ENCODE results near the gene TMEM165.
"Not testable (repeated sequence)": the region's sequence is repeated elsewhere in the genome, so short reads cannot be mapped to it uniquely, and the experiment has no call there.

The TMEM165 gene

GRCh38 chr4:55395529-55396307 lies at the start of gene TMEM165:
Gene TMEM165 (plus strand): TSS chr4:55395957. CDS start chr4:55396190, 233 bp downstream.
- DNase-seq (ENCODE audit: low read depth, low spot score): peak; percentile 97

GRCh38 chr4:55345980-55346850 lies 49.5 kb upstream of the TMEM165 start, which contains the start of gene SRD5A3:
Gene SRD5A3 (plus strand): TSS chr4:55346242. CDS start chr4:55346337, 95 bp downstream.
- peak; percentile 93 for DNase-seq (ENCODE audit: low read depth, low spot score)

- no peak for DNase-seq (ENCODE audit: low read depth, low spot score)
Measured at GRCh38 chr4:55346851-55347255, 48.9 kb upstream of the TMEM165 start.

GRCh38 chr4:55347610-55348228 lies 48.0 kb upstream of the TMEM165 start:
- DNase-seq (ENCODE audit: low read depth, low spot score): no peak

- no peak for DNase-seq (ENCODE audit: low read depth, low spot score)
Measured at GRCh38 chr4:55348466-55348865, 47.3 kb upstream of the TMEM165 start.

GRCh38 chr4:55350870-55351269 lies 44.9 kb upstream of the TMEM165 start:
- not testable (repeated sequence) for DNase-seq (ENCODE audit: low read depth, low spot score)

GRCh38 chr4:55351824-55352223 lies 43.9 kb upstream of the TMEM165 start:
- no peak for DNase-seq (ENCODE audit: low read depth, low spot score)

GRCh38 chr4:55352726-55353125 lies 43.0 kb upstream of the TMEM165 start:
- no peak for DNase-seq (ENCODE audit: low read depth, low spot score)

- DNase-seq (ENCODE audit: low read depth, low spot score): not testable (repeated sequence)
Measured at GRCh38 chr4:55353228-55353747, 42.5 kb upstream of the TMEM165 start.

GRCh38 chr4:55354648-55355047 lies 41.1 kb upstream of the TMEM165 start:
- DNase-seq (ENCODE audit: low read depth, low spot score): no peak

- DNase-seq (ENCODE audit: low read depth, low spot score): no peak
Measured at GRCh38 chr4:55355555-55355954, 40.2 kb upstream of the TMEM165 start.

GRCh38 chr4:55356991-55357461 lies 38.7 kb upstream of the TMEM165 start:
- peak; percentile 32 for DNase-seq (ENCODE audit: low read depth, low spot score)

GRCh38 chr4:55358246-55358645 lies 37.5 kb upstream of the TMEM165 start:
- DNase-seq (ENCODE audit: low read depth, low spot score): no peak

GRCh38 chr4:55358668-55359067 lies 37.1 kb upstream of the TMEM165 start:
- peak; percentile 35 for DNase-seq (ENCODE audit: low read depth, low spot score)

- no peak for DNase-seq (ENCODE audit: low read depth, low spot score)
Measured at GRCh38 chr4:55359397-55359916, 36.3 kb upstream of the TMEM165 start.

GRCh38 chr4:55362938-55363337 lies 32.8 kb upstream of the TMEM165 start:
- not testable (repeated sequence) for DNase-seq (ENCODE audit: low read depth, low spot score)

- DNase-seq (ENCODE audit: low read depth, low spot score): peak; percentile 18
Measured at GRCh38 chr4:55363691-55364351, 31.9 kb upstream of the TMEM165 start.

GRCh38 chr4:55364691-55365344 lies 30.9 kb upstream of the TMEM165 start:
- no peak for DNase-seq (ENCODE audit: low read depth, low spot score)

GRCh38 chr4:55365345-55365728 lies 30.4 kb upstream of the TMEM165 start:
- DNase-seq (ENCODE audit: low read depth, low spot score): no peak

- DNase-seq (ENCODE audit: low read depth, low spot score): no peak
Measured at GRCh38 chr4:55366621-55367020, 29.1 kb upstream of the TMEM165 start.

All from astrocyte of the hippocampus (primary cell).